GM23248 (cell line): ENCODE results near the gene AKT2. TPM values are rescaled to one million over a fixed set of nuclear protein-coding genes. Genes with fewer than 3 reads are reported as not detected.

Experiments
- DNase-seq: peaks from one replicate; pipeline ENCODE4 v3.0.0-alpha.2; 2015
- H2AFZ ChIP-seq: fragments of 200-600 bp; sonication (generic); 2 replicates; pipeline ENCODE4 v1.6.1; 2016; ENCODE audit warnings: antibody characterized with exemption
- H3F3A ChIP-seq: fragments of 200-600 bp; sonication (generic); 2 replicates; pipeline ENCODE4 v1.6.1; 2016; ENCODE audit warnings: mild to moderate bottlenecking, antibody characterized with exemption, mixed run types; ENCODE audit not compliant: insufficient read depth
- H3K27ac ChIP-seq: fragments of 200-600 bp; sonication (generic); 2 replicates; pipeline ENCODE4 v1.5.1; 2016; ENCODE audit warnings: mild to moderate bottlenecking
- H3K27me3 ChIP-seq: fragments of 200-600 bp; sonication (generic); replicated peaks from 2 replicates; pipeline ENCODE4 v1.6.1; 2016; ENCODE audit warnings: mild to moderate bottlenecking; ENCODE audit not compliant: insufficient read depth
- H3K36me3 ChIP-seq: fragments of 200-600 bp; sonication (generic); 2 replicates; pipeline ENCODE4 v1.6.1; 2016; ENCODE audit warnings: low read depth, mild to moderate bottlenecking
- H3K4me1 ChIP-seq: fragments of 200-600 bp; sonication (generic); 2 replicates; pipeline ENCODE4 v1.6.1; 2016; ENCODE audit warnings: mild to moderate bottlenecking; ENCODE audit not compliant: insufficient read depth
- H3K4me2 ChIP-seq: fragments of 200-600 bp; sonication (generic); one replicate; pipeline ENCODE4 v1.6.1; 2016; ENCODE audit warnings: mild to moderate bottlenecking; ENCODE audit not compliant: unreplicated experiment
- H3K4me3 ChIP-seq: fragments of 200-600 bp; sonication (generic); 2 replicates; pipeline ENCODE4 v1.5.1; 2016; ENCODE audit warnings: mild to moderate bottlenecking
- H3K79me2 ChIP-seq: fragments of 200-600 bp; sonication (generic); 2 replicates; pipeline ENCODE4 v1.6.1; 2016; ENCODE audit warnings: mild to moderate bottlenecking; ENCODE audit not compliant: insufficient read depth
- H3K9ac ChIP-seq: fragments of 200-600 bp; sonication (generic); 2 replicates; pipeline ENCODE4 v1.6.1; 2016; ENCODE audit warnings: mild to moderate bottlenecking
- H3K9me2 ChIP-seq: fragments of 200-600 bp; sonication (generic); 2 replicates; pipeline ENCODE4 v1.6.1; 2016; ENCODE audit warnings: mixed run types, mild to moderate bottlenecking, moderate library complexity; ENCODE audit not compliant: insufficient read depth
- H3K9me3 ChIP-seq: fragments of 200-600 bp; sonication (generic); one replicate; pipeline ENCODE4 v1.6.1; 2017; ENCODE audit warnings: low read depth
- H4K20me1 ChIP-seq: fragments of 200-600 bp; sonication (generic); 2 replicates; pipeline ENCODE4 v1.6.0; 2016; ENCODE audit not compliant: insufficient read depth
- EZH2 ChIP-seq: fragments of 200-600 bp; sonication (generic); IDR thresholded peaks from 2 replicates; pipeline ENCODE4 v1.6.1; 2018; ENCODE audit warnings: antibody characterized with exemption, mild to moderate bottlenecking; ENCODE audit not compliant: insufficient read depth, poor library complexity, severe bottlenecking
- EZH2phosphoT487 ChIP-seq: fragments of 200-600 bp; sonication (generic); IDR thresholded peaks from 2 replicates; pipeline ENCODE4 v1.6.1; 2018; ENCODE audit warnings: antibody characterized with exemption, moderate library complexity, mild to moderate bottlenecking, low read depth; ENCODE audit not compliant: insufficient read depth
- WGBS, 2 experiments: methylation state at CpG; one replicate each; pipeline ENCODE4 v1.1.6; 2015 to 2017; ENCODE audit warnings: low lambda C conversion rate in 2 of 2, low coverage in 1 of 2; ENCODE audit errors: missing lambda C conversion rate in 2 of 2; 5-methylcytosine and 5-hydroxymethylcytosine counted together
- in situ Hi-C: fragments of 300-500 bp; cut with MboI; formaldehyde crosslinking; loops from 2 replicates; pipeline ENCODE4 v1.15.0; 2020
- polyA plus RNA-seq: library from polyadenylated mRNA; unstranded; fragments of >200 nt; fragmentation: Nextera tagmentation; extraction: Ambion mirVana; gene quantifications from 2 replicates; pipeline ENCODE4 v1.2.1, GENCODE V29; 2016
- total RNA-seq: library from RNA; depleted of rRNA; stranded (reverse); fragments of >200 nt; shearing (Covaris generic); gene quantifications from 2 replicates; pipeline ENCODE4 v1.2.3, GENCODE V29; 2014

AKT2 gene
- total and polyA plus RNA-seq, 2 experiments from 2014 or later: 41.5 to 123 TPM

DNA sequence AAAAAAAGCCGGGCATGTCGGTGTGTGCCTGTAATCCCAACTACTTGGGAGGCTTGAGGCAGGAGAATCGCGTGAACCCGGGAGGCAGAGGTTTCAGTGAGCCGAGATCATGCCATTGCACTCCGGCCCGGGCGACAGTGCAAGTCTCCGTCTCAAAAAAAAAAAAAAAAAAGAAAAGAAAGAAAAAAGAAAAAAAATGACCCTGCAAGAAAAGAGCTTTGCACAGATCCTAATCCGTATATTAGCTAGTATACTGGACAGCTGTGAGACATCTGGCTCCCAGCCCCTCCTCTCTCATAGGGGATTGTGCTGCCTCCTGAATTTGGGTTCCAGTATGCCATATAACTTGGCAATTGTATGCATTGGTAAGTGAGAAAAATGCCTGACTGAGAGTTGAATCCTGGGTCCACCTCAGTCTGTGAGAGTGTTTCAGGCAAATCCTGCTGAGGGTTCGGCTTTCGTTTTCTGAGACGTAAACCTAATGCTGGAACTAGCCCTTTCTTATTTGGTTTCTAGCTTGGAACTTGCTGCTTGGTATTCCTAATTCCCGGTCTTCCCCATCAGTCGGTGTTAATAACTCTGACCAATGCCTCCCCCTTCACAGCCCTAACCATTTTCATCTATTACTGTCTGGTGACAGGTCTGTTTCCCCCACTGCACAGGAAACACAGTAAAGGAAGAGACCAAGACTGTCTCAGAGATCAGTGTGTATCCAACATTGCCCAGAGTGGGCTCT, 1.3 kb upstream of the AKT2 start:
- H3K9me2 ChIP-seq: no peaks in the 10 kb centered on the region
- H4K20me1 ChIP-seq: no peaks in the 10 kb centered on the region
- TF ChIP-seq EZH2 (no peak), EZH2phosphoT487 (no peak)
- H3K4me2 ChIP-seq: peak overlapping the region; percentile 80
- no peaks in the 10 kb centered on the region for H3K36me3 ChIP-seq
- peaks cover 27% of the 10 kb centered on the region for H3K4me1 ChIP-seq
- H3K79me2 ChIP-seq: peaks cover 36% of the 10 kb centered on the region
- H3K27ac ChIP-seq: peak overlapping the region; percentile 95
- H3K4me3 ChIP-seq: peak overlapping the region; percentile 68
- no peaks in the 10 kb centered on the region for H3K9me3 ChIP-seq
- DNase-seq: peak; percentile 29
- 18 to 23% methylated on average over 16 of the region's 16 CpGs for WGBS, 2 experiments
- H3F3A ChIP-seq: peaks cover 10% of the 10 kb centered on the region; the same call in 1 of the 2 replicates
- H3K27me3 ChIP-seq: no peaks in the 10 kb centered on the region
- H3K9ac ChIP-seq: peak overlapping the region; percentile 89
- in situ Hi-C loops: no loop called here
- peak overlapping the region; percentile 99 for H2AFZ ChIP-seq

DNA sequence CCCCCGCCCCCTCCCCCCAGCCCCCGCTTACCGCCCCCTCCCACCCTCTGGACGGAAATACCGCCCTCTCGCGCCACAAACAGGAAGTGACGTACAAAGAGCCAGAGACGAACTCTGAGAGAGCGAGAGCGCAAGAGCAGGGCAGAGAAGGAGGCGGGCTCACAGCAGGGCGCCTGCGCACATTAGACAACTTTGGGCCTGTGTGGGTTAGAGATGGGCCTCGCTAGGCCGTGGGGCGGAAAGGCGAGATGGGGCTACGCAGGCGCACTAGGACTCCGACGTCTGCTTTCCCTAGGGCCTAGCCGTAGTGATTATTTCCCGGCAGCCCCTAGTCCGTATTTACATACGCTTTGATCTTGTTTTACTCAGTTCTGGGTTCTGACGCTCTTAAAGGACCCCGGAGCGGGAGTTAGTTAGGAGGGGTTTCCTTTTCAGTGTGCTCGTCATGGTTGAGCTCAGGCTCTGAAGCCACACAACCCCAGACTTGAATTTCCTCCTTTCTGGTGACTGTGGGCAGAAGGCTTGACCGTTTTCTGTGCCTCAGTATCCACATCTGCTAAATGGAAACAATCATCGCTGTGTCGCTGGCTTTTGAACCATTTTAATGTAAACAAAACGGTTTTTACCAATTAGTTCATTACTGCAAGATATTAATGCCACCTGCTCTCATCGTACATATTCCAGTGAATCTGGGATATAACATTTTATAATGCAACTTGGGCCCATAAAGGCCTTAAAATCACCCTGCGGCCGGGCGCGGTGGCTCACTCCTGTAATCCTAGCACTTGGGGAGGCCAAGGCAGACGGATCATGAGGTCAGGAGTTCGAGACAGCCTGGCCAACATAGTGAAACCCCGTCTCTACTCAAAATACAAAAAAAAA, 449 bp upstream of the AKT2 start:
- peak overlapping the region; percentile 95 for H3K27ac ChIP-seq
- WGBS, 2 experiments: 6 to 8% methylated on average over 38 to 42 of the region's 42 CpGs
- H3K27me3 ChIP-seq: no peaks in the 10 kb centered on the region
- DNase-seq: peak; percentile 100
- peak overlapping the region; percentile 89 for H3K9ac ChIP-seq
- no peaks in the 10 kb centered on the region for H3K36me3 ChIP-seq
- no peaks in the 10 kb centered on the region for H3K9me3 ChIP-seq
- in situ Hi-C loops: no loop called here
- peak overlapping the region; percentile 81 for H3K4me3 ChIP-seq
- H2AFZ ChIP-seq: peak overlapping the region; percentile 99
- no peak for TF ChIP-seq EZH2phosphoT487
- no peak for TF ChIP-seq EZH2
- H4K20me1 ChIP-seq: no peaks in the 10 kb centered on the region
- H3K9me2 ChIP-seq: no peaks in the 10 kb centered on the region
- H3K79me2 ChIP-seq: peaks cover 44% of the 10 kb centered on the region
- peaks cover 10% of the 10 kb centered on the region; the same call in 1 of the 2 replicates for H3F3A ChIP-seq
- peak overlapping the region; percentile 80 for H3K4me2 ChIP-seq
- H3K4me1 ChIP-seq: peaks cover 32% of the 10 kb centered on the region

DNA sequence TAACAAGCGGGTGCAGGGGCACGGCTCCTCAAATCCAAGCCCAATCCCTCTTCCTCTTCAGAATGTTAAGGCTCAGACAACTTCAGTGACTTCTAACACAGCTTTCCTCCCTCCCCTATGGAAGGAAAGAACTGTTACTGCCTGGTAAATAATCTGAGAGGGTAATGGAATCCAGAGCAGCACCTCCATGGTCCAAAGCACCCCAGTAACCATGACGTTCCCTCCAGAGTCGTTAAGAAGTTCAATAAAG, 969 bp downstream of the AKT2 start:
- peak overlapping the region; percentile 30 for H2AFZ ChIP-seq
- no peaks in the 10 kb centered on the region for H3K36me3 ChIP-seq
- H3K4me2 ChIP-seq: peak overlapping the region; percentile 85
- H3K9me3 ChIP-seq: no peaks in the 10 kb centered on the region
- H3K4me3 ChIP-seq: peak overlapping the region; percentile 81
- 12 to 17% methylated on average over 4 of the region's 4 CpGs for WGBS, 2 experiments
- TF ChIP-seq EZH2 (no peak), EZH2phosphoT487 (no peak)
- H3K4me1 ChIP-seq: peaks cover 41% of the 10 kb centered on the region
- H3K9me2 ChIP-seq: no peaks in the 10 kb centered on the region
- peaks cover 59% of the 10 kb centered on the region for H3K79me2 ChIP-seq
- H4K20me1 ChIP-seq: no peaks in the 10 kb centered on the region
- H3K27me3 ChIP-seq: no peaks in the 10 kb centered on the region
- in situ Hi-C loops: no loop called here
- H3K9ac ChIP-seq: peak overlapping the region; percentile 88
- peaks cover 10% of the 10 kb centered on the region; the same call in 1 of the 2 replicates for H3F3A ChIP-seq
- peak overlapping the region; percentile 72 for H3K27ac ChIP-seq
- DNase-seq: no peak

DNA sequence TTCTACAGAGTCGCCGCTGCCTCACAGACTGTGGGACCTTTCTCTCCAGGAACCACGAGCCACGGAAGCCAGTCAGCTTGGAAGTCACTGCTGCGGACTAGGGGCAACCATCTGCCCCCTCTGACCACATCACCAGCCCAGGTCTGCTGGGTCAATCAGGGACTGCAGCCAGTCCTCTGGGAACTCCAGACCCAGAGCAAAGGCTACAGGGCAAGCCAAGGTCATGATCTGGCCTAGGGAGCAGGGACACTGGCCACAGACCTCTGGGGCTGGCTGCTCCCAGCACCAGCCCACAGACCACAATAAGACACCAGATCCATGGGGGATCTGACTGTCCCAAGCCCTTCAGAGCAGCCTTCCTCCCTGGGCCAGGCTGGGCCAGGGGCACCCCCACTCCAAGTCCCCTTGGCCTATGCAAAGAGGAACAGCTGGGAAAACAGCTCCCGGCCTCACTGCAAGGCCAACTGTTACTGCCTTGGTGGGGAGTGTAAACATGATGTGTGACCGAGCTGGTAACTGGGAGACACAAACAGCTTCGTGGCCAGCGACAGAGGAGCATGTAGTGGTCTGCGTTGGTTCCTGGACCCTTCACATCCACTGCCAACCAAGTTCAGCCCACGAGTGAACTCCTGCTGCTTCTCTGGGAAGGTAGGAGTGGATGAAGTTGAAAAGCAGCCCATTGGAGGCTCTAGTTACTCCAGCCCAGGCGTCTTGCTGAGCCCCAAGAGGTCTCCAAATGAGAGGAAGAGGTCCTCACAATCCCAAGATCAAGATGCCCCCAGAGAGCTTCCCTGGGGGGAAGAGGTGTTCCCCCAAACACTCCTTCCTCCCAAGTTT, 1.5 kb downstream of the AKT2 start:
- DNase-seq: peak; percentile 29
- WGBS, 2 experiments: 46 to 47% methylated on average over 12 of the region's 12 CpGs

More for the DNA sequence above, 1.5 kb downstream of the AKT2 start:
- in situ Hi-C loops: no loop called here
- peak overlapping the region; percentile 72 for H3K27ac ChIP-seq
- H3K79me2 ChIP-seq: peaks cover 64% of the 10 kb centered on the region
- no peaks in the 10 kb centered on the region for H3K36me3 ChIP-seq
- peak overlapping the region; percentile 30; the same call in 1 of the 2 replicates for H2AFZ ChIP-seq
- H3K9ac ChIP-seq: peak overlapping the region; percentile 88
- peaks cover 10% of the 10 kb centered on the region; the same call in 1 of the 2 replicates for H3F3A ChIP-seq
- H3K4me1 ChIP-seq: peaks cover 47% of the 10 kb centered on the region
- H3K9me3 ChIP-seq: no peaks in the 10 kb centered on the region
- H3K9me2 ChIP-seq: no peaks in the 10 kb centered on the region
- no peaks in the 10 kb centered on the region for H4K20me1 ChIP-seq
- TF ChIP-seq EZH2phosphoT487 (no peak), EZH2 (no peak)
- peak overlapping the region; percentile 81 for H3K4me3 ChIP-seq
- H3K4me2 ChIP-seq: peak overlapping the region; percentile 85
- no peaks in the 10 kb centered on the region for H3K27me3 ChIP-seq
